Measurements from ENCODE around the gene VCAN.

The VCAN gene

GRCh38 chr5:83488821-83489220 is 17.3 kb downstream of the VCAN start:
- TF ChIP-seq CTCF (conservative IDR thresholded peaks at IDR 0.05; ENCODE audit: low read depth) = no peak
- H3K27ac ChIP-seq = no peak overlapping the region
- ChIA-PET POLR2A (ENCODE audit: low non-redundant PET) (no interaction called here), CTCF (no interaction called here)
- no peak for DNase-seq (ENCODE audit: low spot score)

- H3K27ac ChIP-seq = no peak overlapping the region
- TF ChIP-seq CTCF (conservative IDR thresholded peaks at IDR 0.05; ENCODE audit: low read depth) = no peak
- POLR2A ChIA-PET (ENCODE audit: low non-redundant PET) = no interaction called here
- CTCF ChIA-PET = no interaction called here
- no peak for DNase-seq (ENCODE audit: low spot score)
These were observed 18.7 kb downstream of the VCAN start for GRCh38 chr5:83490203-83490602.

GRCh38 chr5:83492331-83492730 is 20.8 kb downstream of the VCAN start:
- no peak for TF ChIP-seq CTCF (conservative IDR thresholded peaks at IDR 0.05; ENCODE audit: low read depth)
- ChIA-PET CTCF (no interaction called here), POLR2A (ENCODE audit: low non-redundant PET) (no interaction called here)
- DNase-seq (ENCODE audit: low spot score) = no peak
- H3K27ac ChIP-seq = no peak overlapping the region

GRCh38 chr5:83493644-83494043 is 22.1 kb downstream of the VCAN start:
- ChIA-PET POLR2A (ENCODE audit: low non-redundant PET) (no interaction called here), CTCF (no interaction called here)
- H3K27ac ChIP-seq = no peak overlapping the region
- no peak for TF ChIP-seq CTCF (conservative IDR thresholded peaks at IDR 0.05; ENCODE audit: low read depth)
- DNase-seq (ENCODE audit: low spot score) = no peak

DNA sequence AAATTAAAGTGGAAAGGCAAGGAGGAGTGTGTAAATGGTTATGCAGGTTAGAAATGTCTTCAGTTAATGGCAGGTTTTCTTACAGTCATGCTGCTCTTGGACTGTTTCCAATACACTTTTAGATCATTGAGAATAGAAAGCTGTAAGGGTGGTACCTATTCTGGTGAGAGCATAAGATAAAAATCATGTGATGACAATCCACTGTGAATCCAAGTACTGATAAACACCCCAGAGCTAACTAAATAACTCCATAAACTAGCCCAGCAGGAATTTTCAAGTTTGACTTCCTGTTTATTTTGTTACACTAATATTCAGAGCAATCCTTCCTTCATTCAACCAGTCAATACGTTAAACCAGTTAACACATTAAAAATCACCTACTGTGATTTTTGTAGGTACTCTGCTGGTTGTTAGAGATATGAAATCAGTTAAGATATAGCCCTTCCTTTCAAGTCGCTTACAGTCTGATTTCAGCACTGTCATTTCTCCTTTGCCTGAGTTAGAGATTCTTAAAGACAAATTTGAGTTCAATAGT is 22.6 kb downstream of the VCAN start:
- ChIA-PET CTCF (no interaction called here), POLR2A (ENCODE audit: low non-redundant PET) (no interaction called here)
- no peak for DNase-seq (ENCODE audit: low spot score)
- TF ChIP-seq CTCF (conservative IDR thresholded peaks at IDR 0.05; ENCODE audit: low read depth) = no peak
- no peak overlapping the region for H3K27ac ChIP-seq

GRCh38 chr5:83494666-83495065 is 23.1 kb downstream of the VCAN start:
- TF ChIP-seq CTCF (conservative IDR thresholded peaks at IDR 0.05; ENCODE audit: low read depth) = no peak
- CTCF ChIA-PET = no interaction called here

DNA sequence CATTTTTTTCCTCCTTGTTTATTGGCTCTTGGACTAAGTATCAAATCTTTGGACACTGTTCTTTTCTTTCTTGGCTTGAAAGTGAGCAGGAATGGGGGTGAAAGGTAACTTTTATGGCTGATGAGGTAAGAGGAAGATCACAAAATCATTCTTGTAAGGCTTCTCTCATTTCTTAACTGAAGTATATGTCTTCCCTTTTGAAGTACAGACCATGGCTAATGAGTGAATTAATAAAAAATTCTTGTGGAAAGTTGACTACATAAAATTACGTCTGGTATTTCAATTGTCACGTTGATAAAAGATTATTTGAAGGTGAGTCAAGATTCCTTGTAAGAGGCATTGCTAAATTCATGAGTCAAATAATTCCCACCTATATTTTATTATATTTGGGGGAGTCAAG is 25.1 kb downstream of the VCAN start:
- TF ChIP-seq CTCF (conservative IDR thresholded peaks at IDR 0.05; ENCODE audit: low read depth) = no peak
- H3K27ac ChIP-seq = no peak overlapping the region
- ChIA-PET CTCF (no interaction called here), POLR2A (ENCODE audit: low non-redundant PET) (no interaction called here)
- DNase-seq (ENCODE audit: low spot score) = no peak

More at GRCh38 chr5:83494666-83495065, 23.1 kb downstream of the VCAN start:
- DNase-seq (ENCODE audit: low spot score) = no peak
- POLR2A ChIA-PET (ENCODE audit: low non-redundant PET) = no interaction called here
- no peak overlapping the region for H3K27ac ChIP-seq

Data from RWPE1 (cell line).